GM23248 (cell line): ENCODE data around the gene CCM2L.

Experiments
- EZH2 ChIP-seq: fragments of 200-600 bp; sonication (generic); IDR thresholded peaks from 2 replicates; pipeline ENCODE4 v1.6.1; 2018; ENCODE audit warnings: antibody characterized with exemption, mild to moderate bottlenecking; ENCODE audit not compliant: insufficient read depth, poor library complexity, severe bottlenecking
- EZH2phosphoT487 ChIP-seq: fragments of 200-600 bp; sonication (generic); IDR thresholded peaks from 2 replicates; pipeline ENCODE4 v1.6.1; 2018; ENCODE audit warnings: antibody characterized with exemption, moderate library complexity, mild to moderate bottlenecking, low read depth; ENCODE audit not compliant: insufficient read depth

- TF ChIP-seq EZH2 = no peak
- TF ChIP-seq EZH2phosphoT487 = no peak
Measured at GRCh38 chr20:32003325-32003724, 6.9 kb upstream of the CCM2L start.
